ENCODE measurements around the gene GLMP.

GLMP gene

GRCh38 chr1:156263288-156263655 is 32.2 kb downstream of the GLMP start:
- DNase-seq (ENCODE audit: insufficient read length) (no peak), FAIRE-seq (no peak)
- no peak for TF ChIP-seq POLR2AphosphoS5 (IDR thresholded peaks at IDR 0.05; ENCODE audit: low read depth, low read length)

- no peak for FAIRE-seq
- DNase-seq (ENCODE audit: insufficient read length) = no peak
- no peak for TF ChIP-seq TAF1 (IDR thresholded peaks at IDR 0.05; ENCODE audit: borderline replicate concordance, low read depth, low read length)
- no peak for TF ChIP-seq POLR2A (IDR thresholded peaks at IDR 0.05; ENCODE audit: low read depth, low read length)
- TF ChIP-seq POLR2AphosphoS5 (IDR thresholded peaks at IDR 0.05; ENCODE audit: low read depth, low read length) = no peak
These were observed 32.8 kb downstream of the GLMP start for GRCh38 chr1:156262461-156263287.

- no peak for TF ChIP-seq TAF1 (IDR thresholded peaks at IDR 0.05; ENCODE audit: borderline replicate concordance, low read depth, low read length)
- DNase-seq (ENCODE audit: insufficient read length) (no peak), FAIRE-seq (no peak)
These were observed 34.6 kb downstream of the GLMP start for GRCh38 chr1:156260896-156261295.

GRCh38 chr1:156259805-156260204 is 35.7 kb downstream of the GLMP start:
- FAIRE-seq = no peak
- no peak for DNase-seq (ENCODE audit: insufficient read length)

GRCh38 chr1:156258859-156259258 is 36.6 kb downstream of the GLMP start:
- no peak for FAIRE-seq
- DNase-seq (ENCODE audit: insufficient read length) = no peak
- TF ChIP-seq POLR2A (IDR thresholded peaks at IDR 0.05; ENCODE audit: low read depth, low read length) = no peak
- TF ChIP-seq POLR2AphosphoS5 (IDR thresholded peaks at IDR 0.05; ENCODE audit: low read depth, low read length) = no peak
- no peak for TF ChIP-seq TAF1 (IDR thresholded peaks at IDR 0.05; ENCODE audit: borderline replicate concordance, low read depth, low read length)

More at GRCh38 chr1:156259805-156260204, 35.7 kb downstream of the GLMP start:
- no peak for TF ChIP-seq POLR2AphosphoS5 (IDR thresholded peaks at IDR 0.05; ENCODE audit: low read depth, low read length)
- no peak for TF ChIP-seq POLR2A (IDR thresholded peaks at IDR 0.05; ENCODE audit: low read depth, low read length)
- no peak for TF ChIP-seq TAF1 (IDR thresholded peaks at IDR 0.05; ENCODE audit: borderline replicate concordance, low read depth, low read length)

GRCh38 chr1:156257711-156258110 is 37.8 kb downstream of the GLMP start:
- no peak for FAIRE-seq
- no peak for DNase-seq (ENCODE audit: insufficient read length)
- no peak for TF ChIP-seq TAF1 (IDR thresholded peaks at IDR 0.05; ENCODE audit: borderline replicate concordance, low read depth, low read length)

- no peak for DNase-seq (ENCODE audit: insufficient read length)
- TF ChIP-seq POLR2A (IDR thresholded peaks at IDR 0.05; ENCODE audit: low read depth, low read length) (no peak), POLR2AphosphoS5 (IDR thresholded peaks at IDR 0.05; ENCODE audit: low read depth, low read length) (no peak), TAF1 (IDR thresholded peaks at IDR 0.05; ENCODE audit: borderline replicate concordance, low read depth, low read length) (no peak)
- FAIRE-seq = no peak
These were observed 41.8 kb downstream of the GLMP start for GRCh38 chr1:156253634-156254033.

- TF ChIP-seq TAF1 (IDR thresholded peaks at IDR 0.05; ENCODE audit: borderline replicate concordance, low read depth, low read length) (no peak), POLR2AphosphoS5 (IDR thresholded peaks at IDR 0.05; ENCODE audit: low read depth, low read length) (no peak), POLR2A (IDR thresholded peaks at IDR 0.05; ENCODE audit: low read depth, low read length) (no peak)
- no peak for DNase-seq (ENCODE audit: insufficient read length)
- FAIRE-seq = no peak
These were observed 44.0 kb downstream of the GLMP start for GRCh38 chr1:156251527-156251926.

- FAIRE-seq (no peak), DNase-seq (ENCODE audit: insufficient read length) (no peak)
- TF ChIP-seq POLR2A (IDR thresholded peaks at IDR 0.05; ENCODE audit: low read depth, low read length) = no peak
- no peak for TF ChIP-seq POLR2AphosphoS5 (IDR thresholded peaks at IDR 0.05; ENCODE audit: low read depth, low read length)
- TF ChIP-seq TAF1 (IDR thresholded peaks at IDR 0.05; ENCODE audit: borderline replicate concordance, low read depth, low read length) = no peak
These were observed 45.9 kb downstream of the GLMP start for GRCh38 chr1:156249593-156249992.

GRCh38 chr1:156248323-156248683 is 47.2 kb downstream of the GLMP start:
- no peak for DNase-seq (ENCODE audit: insufficient read length)
- no peak for FAIRE-seq
- TF ChIP-seq POLR2A (IDR thresholded peaks at IDR 0.05; ENCODE audit: low read depth, low read length) (no peak), TAF1 (IDR thresholded peaks at IDR 0.05; ENCODE audit: borderline replicate concordance, low read depth, low read length) (no peak), POLR2AphosphoS5 (IDR thresholded peaks at IDR 0.05; ENCODE audit: low read depth, low read length) (no peak)

- no peak for FAIRE-seq
These were observed 47.8 kb downstream of the GLMP start, which contains the start of gene PAQR6 for GRCh38 chr1:156247460-156248322. PAQR6 (minus strand) TSS chr1:156248056; CDS start chr1:156246731, 1,325 bp downstream.

More at GRCh38 chr1:156247460-156248322, 47.8 kb downstream of the GLMP start, which contains the start of gene PAQR6:
- TF ChIP-seq TAF1 (IDR thresholded peaks at IDR 0.05; ENCODE audit: borderline replicate concordance, low read depth, low read length) = no peak
- peak; percentile 32 for TF ChIP-seq POLR2A (IDR thresholded peaks at IDR 0.05; ENCODE audit: low read depth, low read length)
- TF ChIP-seq POLR2AphosphoS5 (IDR thresholded peaks at IDR 0.05; ENCODE audit: low read depth, low read length) = peak; percentile 45
- no peak for DNase-seq (ENCODE audit: insufficient read length)
